Left kidney (tissue), 2 donors: ENCODE results near the gene IPO5. TPM values are rescaled to one million over a fixed set of nuclear protein-coding genes. Genes with fewer than 3 reads are reported as not detected.
"Not testable (repeated sequence)": the region's sequence is repeated elsewhere in the genome, so short reads cannot be mapped to it uniquely, and the experiment has no call there.

Experiments used
- DNase-seq: peaks from one replicate; pipeline ENCODE4 v3.0.0-alpha.2; 2013
- polyA plus RNA-seq: library from polyadenylated mRNA; unstranded; fragments of 120-200 nt; gene quantifications from one replicate; pipeline ENCODE4 v1.2.1, GENCODE V29; 2013; ENCODE audit not compliant: insufficient read length

IPO5 gene
- polyA plus RNA-seq, 1 donor, result 211 TPM

- no peak for DNase-seq
Measured at GRCh38 chr13:97946951-97947588, 6.4 kb upstream of the IPO5 start.

GRCh38 chr13:97948041-97948440, 5.4 kb upstream of the IPO5 start:
- no peak for DNase-seq

GRCh38 chr13:97949316-97949715, 4.2 kb upstream of the IPO5 start:
- DNase-seq, result not testable (repeated sequence)

GRCh38 chr13:97951376-97951775, 2.1 kb upstream of the IPO5 start:
- no peak for DNase-seq

GRCh38 chr13:97952831-97953230, 644 bp upstream of the IPO5 start:
- not testable (repeated sequence) for DNase-seq

- DNase-seq, result no peak
Measured at GRCh38 chr13:97961340-97961739, 7.9 kb downstream of the IPO5 start.

GRCh38 chr13:97962887-97963286, 9.4 kb downstream of the IPO5 start:
- no peak for DNase-seq

- no peak for DNase-seq
Measured at GRCh38 chr13:97967226-97967625, 13.8 kb downstream of the IPO5 start.

GRCh38 chr13:97967948-97968347, 14.5 kb downstream of the IPO5 start:
- DNase-seq, result no peak

GRCh38 chr13:97971519-97971918, 18.0 kb downstream of the IPO5 start:
- no peak for DNase-seq

- DNase-seq, result no peak
Measured at GRCh38 chr13:97974773-97975172, 21.3 kb downstream of the IPO5 start.

GRCh38 chr13:97975280-97975847, 21.9 kb downstream of the IPO5 start:
- DNase-seq, result no peak

GRCh38 chr13:97975848-97976609, 22.6 kb downstream of the IPO5 start:
- DNase-seq, result peak; percentile 89

GRCh38 chr13:97976610-97977521, 23.4 kb downstream of the IPO5 start:
- DNase-seq, result peak; percentile 25

GRCh38 chr13:97977982-97978381, 24.5 kb downstream of the IPO5 start:
- DNase-seq, result no peak

- no peak for DNase-seq
Measured at GRCh38 chr13:97978651-97979050, 25.2 kb downstream of the IPO5 start.

- DNase-seq, result no peak
Measured at GRCh38 chr13:97979051-97979450, 25.6 kb downstream of the IPO5 start.

GRCh38 chr13:97979556-97979955, 26.1 kb downstream of the IPO5 start:
- no peak for DNase-seq

GRCh38 chr13:97982286-97982685, 28.8 kb downstream of the IPO5 start:
- DNase-seq, result no peak

GRCh38 chr13:97986835-97987234, 33.4 kb downstream of the IPO5 start:
- no peak for DNase-seq

- DNase-seq, result no peak
Measured at GRCh38 chr13:97999653-98000052, 46.2 kb downstream of the IPO5 start.

- no peak for DNase-seq
Measured at GRCh38 chr13:98004107-98004506, 50.6 kb downstream of the IPO5 start.
